Measurements from ENCODE around the gene AGAP2.
A peak's percentile ranks its signal among the peaks of the same experiment; 100 is the strongest.
"Not testable (repeated sequence)": the region's sequence is repeated elsewhere in the genome, so short reads cannot be mapped to it uniquely, and the experiment has no call there.

AGAP2 gene

DNA sequence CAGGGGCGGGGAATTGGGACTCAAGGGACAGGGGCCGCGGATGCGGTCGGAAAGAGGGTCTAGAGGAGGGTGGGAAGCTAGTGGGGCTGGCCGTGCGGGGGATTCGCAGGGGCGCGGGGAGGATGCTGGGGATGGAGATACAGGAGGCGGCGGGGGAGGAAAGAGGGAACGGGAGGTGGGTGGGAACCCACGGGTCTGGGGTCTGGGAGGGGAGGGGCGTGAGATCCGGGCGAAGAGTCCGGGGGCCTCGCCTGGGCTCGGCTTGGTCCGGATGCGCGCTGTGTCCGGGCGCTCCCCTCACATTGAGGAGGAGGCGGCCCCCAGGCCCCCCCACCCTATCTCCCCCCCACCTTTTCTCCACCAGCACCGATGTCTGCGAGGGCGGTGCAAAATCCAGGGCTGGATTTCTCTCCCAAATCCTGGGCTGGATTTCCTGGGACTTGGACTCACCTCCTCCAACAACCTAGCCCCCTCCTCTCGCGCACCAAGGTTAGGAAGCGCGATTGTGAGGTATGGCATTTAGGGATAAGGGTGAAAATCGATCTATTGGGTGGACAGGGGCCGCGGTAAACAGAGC lies at the start of gene AGAP2:
AGAP2 (minus strand) TSS at position 82 of the 577 bp plus-strand sequence. CDS start 496 bp downstream, outside the sequence.
- DNase-seq, result no peak

DNA sequence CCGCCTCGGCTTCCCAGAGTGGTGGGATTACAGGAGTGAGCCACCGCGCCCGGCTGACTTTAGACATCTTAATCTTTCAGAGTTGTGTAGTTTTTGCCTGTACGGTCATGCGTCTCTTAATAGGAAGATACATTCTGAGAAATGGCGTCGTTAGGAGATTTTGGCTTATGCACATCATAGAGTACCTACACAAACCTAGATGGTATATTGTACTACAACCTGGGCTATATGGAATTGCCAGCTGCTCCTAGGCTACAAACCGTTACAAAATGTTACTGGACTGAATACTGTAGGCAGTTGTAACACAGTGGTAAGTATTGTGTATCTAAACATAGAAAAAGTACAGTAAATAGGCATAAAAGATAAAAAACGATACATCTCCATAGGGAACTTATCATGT lies 45.3 kb upstream of the AGAP2 start:
- DNase-seq, result no peak

DNA sequence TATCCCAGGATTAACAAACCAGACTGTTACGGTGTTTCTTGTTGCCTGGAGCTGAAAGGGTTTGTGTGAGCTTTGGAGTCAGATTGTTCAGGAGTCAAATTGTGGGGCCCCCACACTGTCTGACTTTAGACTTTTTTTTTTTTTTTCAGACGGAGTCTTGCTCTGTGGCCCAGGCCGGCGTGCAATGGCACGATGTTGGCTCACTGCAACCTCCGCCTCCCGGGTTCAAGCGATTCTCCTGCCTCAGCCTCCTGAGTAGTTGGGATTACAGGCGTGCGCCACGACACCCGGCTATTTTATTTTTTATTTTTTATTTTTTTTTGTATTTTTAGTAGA lies 44.9 kb upstream of the AGAP2 start:
- DNase-seq, result no peak

DNA sequence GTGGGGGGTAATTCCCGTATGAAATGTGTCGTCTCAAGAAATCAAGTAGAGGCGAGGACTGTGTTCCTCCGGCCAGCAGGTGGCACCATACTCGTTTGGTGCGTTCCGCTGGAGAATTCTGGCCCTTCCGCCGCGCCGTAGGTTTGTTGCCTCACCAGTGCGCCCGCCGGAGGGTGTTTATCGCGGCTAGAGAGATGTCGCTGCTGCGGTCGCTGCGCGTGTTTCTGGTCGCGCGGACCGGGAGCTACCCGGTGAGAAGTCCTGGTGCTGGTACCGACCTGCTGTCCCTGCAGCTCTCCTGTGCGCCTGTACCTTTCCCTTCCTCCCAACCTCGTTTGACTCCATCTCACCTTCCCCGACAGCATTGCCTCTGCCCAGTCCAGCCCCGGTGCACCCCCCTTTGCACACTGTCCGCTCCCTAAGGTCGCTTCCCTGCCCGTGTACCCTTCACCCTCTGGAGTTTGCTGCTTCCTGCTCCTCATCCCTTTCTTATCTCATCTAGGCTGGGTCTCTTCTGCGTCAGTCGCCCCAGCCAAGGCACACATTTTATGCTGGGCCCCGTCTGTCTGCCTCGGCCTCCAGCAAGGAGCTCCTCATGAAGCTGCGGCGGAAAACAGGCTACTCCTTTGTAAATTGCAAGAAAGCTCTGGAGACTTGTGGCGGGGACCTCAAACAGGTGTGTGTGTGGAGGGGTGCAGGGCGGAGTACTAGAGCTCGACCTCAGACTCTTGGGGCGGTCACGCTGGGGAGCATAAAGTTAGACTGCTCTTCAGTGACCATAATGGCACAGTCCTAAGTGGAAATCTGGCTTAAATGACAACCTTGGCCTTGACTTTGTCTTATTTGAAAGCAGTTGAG lies 44.3 kb upstream of the AGAP2 start, which contains the start of gene TSFM:
TSFM (plus strand) TSS at position 180 of the 858 bp plus-strand sequence; CDS start at position 195, 15 bp downstream.
- peak; percentile 94 for DNase-seq

DNA sequence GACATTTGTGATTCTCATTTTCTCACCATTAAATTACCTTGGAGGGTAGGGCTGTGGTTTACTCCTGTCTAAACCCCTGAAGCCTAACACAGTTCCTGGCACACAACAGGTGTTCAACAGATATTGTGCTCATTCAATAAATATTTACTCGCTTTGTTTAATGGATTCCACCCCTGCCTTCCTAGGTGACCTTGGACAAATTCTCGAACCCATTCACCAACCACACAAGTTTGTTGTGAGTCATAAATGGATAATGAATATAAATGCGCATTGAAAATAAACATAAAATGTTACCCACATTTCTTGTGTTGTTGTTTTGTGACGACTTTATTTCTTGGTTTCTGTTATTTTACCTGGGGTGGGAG lies 43.7 kb upstream of the AGAP2 start:
- no peak for DNase-seq

DNA sequence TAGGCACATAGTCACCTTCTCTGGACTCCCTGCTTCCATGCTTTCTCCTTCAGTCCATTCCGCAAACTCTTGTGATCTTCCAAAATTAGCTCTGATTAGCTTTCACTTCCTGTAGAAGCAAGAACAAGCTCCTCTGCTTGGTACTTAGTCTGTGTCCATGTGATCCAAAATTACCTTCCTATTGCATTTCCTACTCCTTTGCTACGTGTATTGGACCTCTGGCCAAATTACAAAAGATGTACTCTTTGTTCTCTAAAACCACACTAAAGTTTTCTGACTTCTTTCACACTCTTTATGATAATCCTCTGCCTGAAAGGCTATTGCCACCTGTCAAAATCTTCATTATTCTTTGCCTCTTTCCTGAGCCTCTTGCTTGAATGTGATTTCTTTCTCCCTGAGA lies 43.3 kb upstream of the AGAP2 start:
- no peak for DNase-seq

DNA sequence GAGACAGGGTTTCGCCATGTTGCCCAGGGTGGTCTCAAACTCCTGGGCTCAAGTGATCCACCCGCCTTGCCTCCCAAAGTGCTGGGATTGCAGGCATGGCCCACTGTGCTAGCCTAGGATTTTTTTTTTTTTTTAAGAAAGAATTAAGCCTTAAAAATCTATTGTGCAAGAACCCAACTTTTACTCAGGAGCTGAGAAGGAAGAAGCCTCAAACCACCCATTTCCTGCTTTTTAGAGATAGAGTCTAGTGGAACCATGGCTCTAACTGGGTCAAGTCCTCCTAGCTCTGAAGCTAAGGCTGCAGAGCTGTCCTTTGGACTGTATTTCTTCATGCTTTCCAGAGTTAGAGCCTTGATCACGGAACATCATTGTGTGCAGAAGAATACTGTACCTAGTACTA lies 42.7 kb upstream of the AGAP2 start:
- no peak for DNase-seq

DNA sequence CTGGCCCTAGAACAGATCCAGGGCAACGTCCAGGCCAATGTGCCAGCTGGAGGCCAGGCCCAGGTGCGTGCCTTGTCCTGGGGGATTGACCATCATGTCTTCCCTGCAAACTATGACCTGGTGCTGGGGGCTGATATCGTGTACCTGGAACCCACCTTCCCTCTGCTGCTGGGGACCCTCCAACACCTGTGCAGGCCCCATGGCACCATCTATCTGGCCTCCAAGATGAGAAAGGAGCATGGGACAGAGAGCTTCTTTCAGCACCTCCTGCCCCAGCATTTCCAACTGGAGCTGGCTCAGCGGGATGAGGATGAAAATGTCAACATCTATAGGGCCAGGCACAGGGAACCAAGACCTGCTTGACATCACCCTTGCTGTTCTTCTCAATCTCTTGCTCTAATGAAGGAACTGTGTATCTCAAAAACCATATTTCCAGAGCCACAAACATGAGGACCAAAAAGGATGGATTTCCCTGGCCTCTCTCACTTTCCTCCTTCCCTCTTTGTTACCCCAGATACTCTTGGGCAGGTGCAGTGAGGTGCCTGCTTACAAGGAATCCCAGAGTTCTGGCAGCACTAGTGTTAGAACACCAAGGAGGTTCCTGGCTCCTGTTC lies 41.8 kb upstream of the AGAP2 start:
- no peak for DNase-seq

DNA sequence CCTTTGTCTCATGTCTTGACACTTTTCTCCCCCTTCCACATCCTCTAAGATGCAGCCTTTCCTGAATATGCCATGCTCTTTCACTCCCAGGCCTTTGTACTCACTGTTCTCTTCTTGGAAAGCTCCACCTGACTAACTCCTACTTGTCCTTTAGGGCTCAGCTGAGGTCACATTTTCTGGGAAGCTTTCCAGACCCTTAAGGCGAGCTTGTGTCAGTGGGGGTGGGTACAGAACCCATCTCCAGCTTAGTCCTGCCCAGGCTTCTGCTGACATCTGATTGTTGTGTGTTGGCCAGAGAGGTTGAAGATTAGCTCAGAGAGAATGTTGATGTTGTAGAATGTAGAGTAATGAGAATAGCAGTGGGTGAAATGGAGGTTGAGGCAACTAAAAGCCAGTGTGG lies 41.2 kb upstream of the AGAP2 start:
- no peak for DNase-seq

DNA sequence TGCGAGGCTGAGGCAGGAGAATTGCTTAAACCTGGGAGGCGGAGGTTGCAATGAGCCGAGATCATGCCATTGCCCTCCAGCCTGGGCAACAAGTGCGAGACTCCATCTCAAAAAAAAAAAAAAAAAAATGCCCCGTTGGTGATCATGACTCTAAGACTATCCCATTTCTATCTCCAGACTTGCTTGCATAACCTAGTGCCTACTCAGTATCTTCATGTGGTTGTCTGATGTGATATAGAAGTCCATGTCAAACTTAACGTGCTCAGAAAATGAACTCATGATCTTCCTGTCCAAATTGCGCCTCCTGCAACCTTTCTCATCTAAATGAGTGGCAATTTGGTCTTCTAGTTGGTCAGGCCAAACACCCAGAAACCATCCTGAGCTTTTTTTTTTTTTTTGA lies 39.4 kb upstream of the AGAP2 start:
- DNase-seq, result no peak

DNA sequence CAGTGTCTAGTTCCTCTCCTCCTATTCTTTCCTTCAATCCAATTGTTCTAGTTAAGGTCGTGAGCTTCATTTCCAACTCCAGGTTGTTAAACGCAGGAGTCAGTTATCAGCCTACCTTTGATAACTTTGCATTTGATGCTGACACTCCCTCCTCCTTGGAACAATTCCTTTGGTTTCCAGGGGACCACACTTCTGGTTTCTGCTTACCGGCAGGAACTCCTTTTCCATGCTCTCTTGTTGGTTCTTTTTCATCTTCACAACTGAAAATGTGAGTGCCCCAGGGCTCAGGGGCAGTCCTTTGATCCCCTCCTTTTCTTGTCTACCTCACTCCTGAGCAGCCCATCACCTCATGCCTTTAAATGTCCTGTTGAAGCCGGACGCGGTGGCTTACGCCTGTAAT lies 38.8 kb upstream of the AGAP2 start:
- DNase-seq, result no peak

DNA sequence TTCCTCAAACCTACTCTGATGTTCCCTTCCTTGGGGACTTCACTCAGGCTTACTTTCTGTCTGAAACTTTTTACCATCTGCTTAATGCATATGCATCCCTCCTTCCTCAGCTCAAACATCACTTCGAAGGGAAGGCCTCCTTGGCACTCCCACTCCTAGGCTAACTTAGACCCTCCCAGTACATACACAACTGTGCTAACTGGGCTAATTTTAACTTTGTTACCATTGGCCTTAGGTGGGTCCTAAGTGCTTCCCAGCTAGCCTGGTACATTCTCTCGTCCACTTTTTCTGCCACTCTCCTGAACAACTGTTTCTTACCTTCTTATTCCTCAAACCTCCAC lies 37.7 kb upstream of the AGAP2 start:
- no peak for DNase-seq

DNA sequence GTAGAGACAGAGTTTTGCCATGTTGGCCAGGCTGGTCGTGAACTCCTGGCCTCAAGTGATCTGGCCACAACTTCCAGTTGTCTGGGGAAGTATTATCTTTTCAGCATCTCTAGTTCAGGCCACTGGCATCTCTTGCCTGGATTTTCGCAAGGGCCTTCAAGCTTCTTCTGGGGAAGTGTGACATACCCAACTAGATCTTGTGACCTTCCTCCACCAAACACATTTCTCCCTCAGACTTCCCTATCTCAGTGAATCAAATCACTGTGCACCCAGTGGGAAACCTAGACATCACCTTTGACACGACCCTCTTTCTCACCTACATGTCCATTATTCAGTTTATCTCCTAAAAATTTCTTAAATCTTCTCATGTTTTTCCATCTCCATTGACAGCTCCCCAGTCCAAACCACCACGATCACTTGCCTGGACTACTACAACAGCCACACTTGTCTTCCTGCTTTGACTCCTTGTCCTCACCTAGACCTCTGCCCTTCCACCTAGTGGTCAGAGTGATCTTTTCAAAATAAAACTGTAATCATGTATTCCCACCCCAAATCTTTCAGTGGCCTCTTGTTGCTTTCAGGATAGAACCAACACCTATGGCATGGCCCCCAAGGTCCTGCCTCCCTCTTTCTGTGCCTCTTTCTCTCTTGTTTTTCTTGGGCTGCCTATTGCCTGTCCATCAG lies 37.2 kb upstream of the AGAP2 start:
- no peak for DNase-seq

DNA sequence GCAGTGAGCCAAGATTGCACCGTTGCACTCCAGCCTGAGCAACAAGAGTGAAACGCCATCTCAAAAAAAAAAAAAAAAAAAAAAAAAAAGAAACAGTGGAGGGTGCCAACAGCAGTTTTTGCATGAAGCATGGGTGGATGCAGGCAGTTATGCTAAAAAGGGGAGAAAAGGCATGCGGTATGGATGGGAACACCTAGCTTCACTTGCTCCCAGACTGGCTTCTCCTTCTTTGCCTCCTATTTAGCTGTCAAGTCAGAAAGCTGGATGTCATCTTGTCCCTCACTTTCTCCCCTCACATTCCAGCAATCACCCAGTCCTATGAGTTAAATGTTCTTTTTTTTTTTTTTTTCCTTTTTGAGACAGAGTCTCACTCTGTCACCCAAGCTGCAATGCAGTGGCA lies 36.5 kb upstream of the AGAP2 start:
- no peak for DNase-seq

DNA sequence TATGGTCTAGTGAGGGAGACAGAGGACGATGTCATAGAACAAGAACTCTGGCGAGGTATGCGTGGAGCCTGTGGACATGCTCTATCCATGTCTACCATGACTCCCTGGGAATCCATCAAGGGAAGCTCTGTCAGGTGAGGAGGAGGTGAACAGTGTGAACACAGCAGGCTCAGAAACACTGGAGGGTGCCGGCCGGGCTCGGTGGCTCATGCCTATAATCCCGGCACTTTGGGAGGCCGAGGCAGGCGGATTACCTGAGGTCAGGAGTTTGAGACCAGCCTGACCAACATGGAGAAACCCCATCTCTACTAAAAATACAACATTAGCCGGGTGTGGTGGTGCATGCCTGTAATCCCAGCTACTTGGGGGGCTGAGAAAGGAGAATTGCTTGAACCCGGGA lies 36.1 kb upstream of the AGAP2 start:
- DNase-seq, result not testable (repeated sequence)

DNA sequence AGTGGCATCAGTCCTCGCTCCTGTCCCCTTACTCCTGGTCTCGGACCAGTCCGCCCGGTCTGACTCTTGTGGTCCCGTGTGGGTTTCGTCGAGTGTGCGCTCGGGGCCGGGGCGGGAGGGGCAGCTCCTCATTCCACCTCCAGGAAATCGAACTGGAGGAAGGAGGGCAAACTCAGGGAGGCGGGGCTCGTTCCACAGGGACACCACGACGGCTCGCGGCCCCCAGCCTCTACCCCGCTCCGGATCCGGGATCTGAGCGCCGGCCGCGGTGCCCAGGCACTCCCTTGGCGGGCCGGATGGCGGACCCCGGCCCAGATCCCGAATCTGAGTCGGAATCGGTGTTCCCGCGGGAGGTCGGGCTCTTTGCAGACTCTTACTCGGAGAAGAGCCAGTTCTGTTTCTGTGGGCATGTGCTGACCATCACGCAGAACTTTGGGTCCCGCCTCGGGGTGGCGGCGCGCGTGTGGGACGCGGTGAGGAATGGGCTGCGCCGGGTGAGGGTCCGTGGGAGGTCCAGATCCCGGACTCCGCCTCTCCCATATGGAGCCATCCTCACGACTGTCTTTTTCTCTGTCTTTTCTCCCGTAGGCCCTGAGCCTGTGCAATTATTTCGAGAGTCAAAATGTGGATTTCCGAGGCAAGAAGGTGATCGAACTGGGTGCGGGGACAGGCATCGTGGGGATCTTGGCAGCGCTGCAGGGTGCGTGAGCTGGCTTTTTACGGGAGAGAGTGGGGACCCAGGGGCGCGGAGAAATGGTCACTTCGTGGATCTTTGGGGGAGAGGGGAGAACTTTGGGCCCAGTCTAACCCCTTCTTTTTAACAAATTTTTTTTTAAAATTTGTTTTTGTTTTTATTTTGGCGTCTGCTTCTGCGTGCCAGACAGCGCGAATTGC lies 34.1 kb upstream of the AGAP2 start, which contains the start of gene EEF1AKMT3:
EEF1AKMT3 (plus strand) TSS at position 186 of the 894 bp plus-strand sequence; CDS start at position 297, 111 bp downstream.
- DNase-seq, result peak; percentile 80

DNA sequence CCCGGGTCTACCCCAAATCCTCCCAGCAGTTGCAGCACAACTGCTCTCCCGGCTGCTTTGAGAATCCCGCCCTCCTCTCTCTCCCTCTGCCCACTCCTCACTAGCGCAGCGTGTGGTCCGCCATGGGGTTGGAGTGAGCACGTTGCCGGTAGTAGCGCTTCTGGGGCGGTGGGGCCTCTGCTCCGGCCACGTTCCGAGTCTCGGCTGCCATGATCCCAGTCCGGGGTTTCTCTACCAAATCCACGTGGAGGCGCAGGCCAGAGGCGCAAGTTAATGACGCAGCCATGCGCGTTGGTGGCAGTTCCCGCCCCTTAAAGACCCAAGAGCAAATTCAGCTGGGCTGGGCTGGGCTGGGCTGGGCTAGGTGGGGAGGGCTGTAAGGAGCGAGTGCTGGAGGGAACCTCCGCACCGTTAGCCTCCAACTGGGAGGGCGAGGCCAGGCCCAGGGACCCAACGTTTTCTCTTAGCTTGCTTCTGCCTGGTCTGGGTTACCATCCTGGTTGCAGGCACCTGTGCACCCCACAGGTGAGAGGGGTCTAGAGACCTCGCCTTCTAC lies 33.4 kb upstream of the AGAP2 start, which contains the start of gene METTL1:
METTL1 (minus strand) TSS at position 233 of the 556 bp plus-strand sequence; CDS start at position 211, 22 bp downstream.
- DNase-seq, result peak; percentile 98

DNA sequence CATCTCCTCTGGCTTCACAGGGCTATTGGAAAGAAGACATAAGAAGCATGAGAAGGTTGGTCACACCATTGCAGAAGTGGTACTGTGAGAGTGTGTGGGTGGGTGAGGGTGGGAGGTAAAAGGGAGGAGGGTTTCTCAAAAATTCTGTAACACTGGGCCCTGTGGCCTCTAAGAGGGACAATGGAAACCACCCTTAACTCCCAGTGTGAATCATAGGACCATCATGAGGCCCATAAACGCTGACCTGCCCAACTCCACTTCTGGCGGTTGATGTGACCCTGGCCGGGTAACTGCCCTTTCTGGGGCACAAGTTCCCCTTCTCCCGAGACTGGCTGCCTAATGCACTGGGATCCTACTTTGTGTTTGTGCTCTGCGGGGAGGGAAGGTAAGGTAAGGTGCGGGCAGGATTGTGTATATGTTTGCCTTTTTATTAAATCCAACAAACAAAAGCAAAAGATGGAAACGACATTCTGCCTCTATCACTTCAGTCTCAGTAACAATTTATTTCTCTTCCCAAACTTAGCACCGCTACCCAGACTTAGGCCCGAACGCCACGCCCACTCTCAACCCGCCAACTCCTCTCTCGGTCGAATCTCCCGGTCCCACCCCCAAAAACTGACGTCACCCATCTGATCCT lies 32.8 kb upstream of the AGAP2 start:
- DNase-seq, result peak; percentile 95

DNA sequence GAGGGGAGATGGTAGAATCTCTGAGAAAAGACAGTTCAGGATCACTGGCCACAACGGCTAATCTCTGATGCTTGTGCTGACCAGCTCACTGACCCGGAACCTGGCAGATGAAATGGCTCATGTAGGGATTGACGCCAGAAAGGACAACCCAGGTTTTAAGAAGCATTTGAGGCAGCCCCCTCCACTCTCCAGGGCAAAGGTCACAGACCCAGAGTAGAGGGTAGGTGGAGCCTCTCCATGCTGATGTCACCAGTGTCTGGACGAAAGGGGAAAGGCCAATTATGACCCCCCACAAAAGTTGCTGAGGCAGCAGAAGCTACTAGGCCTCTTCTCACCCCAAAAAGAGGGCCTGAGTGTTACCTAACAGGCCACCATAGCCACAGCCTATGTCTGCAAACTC lies 32.2 kb upstream of the AGAP2 start:
- DNase-seq, result no peak

DNA sequence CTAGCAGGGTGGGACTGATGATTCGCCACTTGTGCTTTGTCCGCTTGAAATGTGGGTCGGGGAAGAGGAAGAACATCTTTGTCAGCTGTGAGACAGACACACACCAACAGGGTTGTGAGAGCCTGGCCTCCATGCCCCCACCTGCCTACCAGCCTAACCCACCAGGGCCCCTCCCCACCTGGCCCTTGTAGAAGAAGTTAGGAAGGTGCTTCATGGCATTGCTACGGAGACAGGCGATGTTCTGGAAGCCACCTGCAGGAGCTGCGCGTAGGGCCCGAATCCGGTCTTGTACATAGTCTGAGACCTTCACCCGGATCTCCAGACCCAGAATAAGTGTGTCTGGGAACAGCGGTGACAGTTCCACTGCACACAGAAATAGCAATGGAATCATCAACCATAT lies 31.1 kb upstream of the AGAP2 start:
- no peak for DNase-seq

DNA sequence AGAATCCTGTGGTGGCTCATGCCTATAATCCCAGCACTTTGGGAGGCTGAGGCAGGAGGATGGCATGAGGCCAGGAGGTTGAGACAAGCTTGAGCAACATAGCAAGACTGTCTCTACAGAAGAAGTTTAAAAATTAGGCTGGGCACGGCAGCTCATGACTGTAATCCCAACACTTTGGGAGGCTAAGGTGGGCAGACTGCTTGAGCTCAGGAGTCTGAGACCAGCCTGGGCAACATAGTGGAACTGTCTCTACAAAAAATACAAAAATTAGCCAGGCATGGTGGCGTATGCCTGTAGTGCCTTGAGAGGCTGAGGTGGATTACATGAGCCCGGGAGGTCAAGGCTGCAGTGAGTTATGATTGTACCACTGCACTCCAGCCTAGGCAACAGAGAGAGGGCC lies 29.3 kb upstream of the AGAP2 start:
- no peak for DNase-seq

DNA sequence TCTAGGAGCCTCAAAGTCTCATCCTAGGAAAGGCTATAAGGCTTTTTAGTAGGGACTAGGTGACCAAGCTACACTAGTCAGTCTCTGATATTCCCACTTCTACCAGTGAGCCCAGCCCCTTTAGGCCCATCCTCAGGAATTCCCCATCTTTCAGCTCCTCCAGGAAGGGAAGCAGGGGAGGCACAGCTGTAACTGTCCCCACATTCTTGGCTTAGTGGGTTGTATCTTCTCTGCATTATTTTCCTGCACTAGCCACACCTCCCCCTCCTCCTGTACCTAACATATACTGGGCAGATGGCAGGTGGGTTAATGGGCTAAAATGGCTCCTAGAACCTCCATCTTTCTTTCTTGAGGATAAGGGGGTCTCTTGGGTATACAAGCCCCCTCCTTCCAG lies 28.8 kb upstream of the AGAP2 start:
- no peak for DNase-seq
